K562 (cell line): ENCODE results near the gene KCNAB1. TPM values are rescaled to one million over a fixed set of nuclear protein-coding genes. Genes with fewer than 3 reads are reported as not detected.

ENCODE experiments used
- ATAC-seq: fragments of 200-7000 bp; cut with Tn5 transposase; 3 replicates; pipeline ENCODE4 v1.9.1; 2020; ENCODE audit warnings: moderate library complexity
- BruUV-seq: library from RNA; stranded (reverse); fragments of 400-500 nt; replicated peaks from 2 replicates; lab custom pipeline; 2021; lab: Mats Ljungman, UMichigan
- CTCF ChIA-PET: fragments of 300-600 bp; formaldehyde crosslinking; extraction: SDS; loops from one replicate; lab custom pipeline; 2021; ENCODE audit warnings: low intra/inter-chr PET ratio; lab: Yijun Ruan, JAX
- POLR2A ChIA-PET: fragments of 300-600, 350-650 bp; sonication (Branson Sonifier 250); formaldehyde crosslinking; extraction: SDS; loops from one replicate; lab custom pipeline; 2021; ENCODE audit warnings: antibody characterized with exemption, inconsistent platforms; lab: Yijun Ruan, JAX
- DNase-seq, 4 experiments: peaks; one replicate each; pipeline versions ENCODE4 v3.0.0 to v3.0.0-alpha.2; 2011 to 2018; ENCODE audit warnings: low spot score in 3 of 4, mixed read lengths in 3 of 4; ENCODE audit errors: extremely low read depth in 1 of 4
- FAIRE-seq: peaks from 2 replicates; lab custom pipeline; 2011; peaks lifted over from hg19 to GRCh38; lab: Jason Lieb, UNC
- H2AFZ ChIP-seq: 2 replicates; pipeline ENCODE4 v1.6.0; 2011; ENCODE audit warnings: low read depth, low read length, control low read depth, inconsistent platforms
- H3K27ac ChIP-seq: fragments of 200-600 bp; 3 replicates; pipeline ENCODE4 v1.8.0; 2011; ENCODE audit warnings: low read depth, mild to moderate bottlenecking, control low read depth, inconsistent platforms, low read length, moderate library complexity, mixed read lengths; ENCODE audit errors: extremely low read depth
- H3K27me3 ChIP-seq, 2 experiments: fragments of 300-600 bp in 1 of 2; 2 replicates in 1 of 2; 3 replicates in 1 of 2; pipeline versions ENCODE4 v1.6.0 to v1.8.0; 2011; ENCODE audit warnings: inconsistent platforms in 2 of 2, low read length in 2 of 2, mild to moderate bottlenecking in 1 of 2, mixed read lengths in 1 of 2, moderate library complexity in 1 of 2; ENCODE audit not compliant: control insufficient read depth in 2 of 2, insufficient read depth in 2 of 2
- H3K36me3 ChIP-seq: fragments of 300-600 bp; 3 replicates; pipeline ENCODE4 v1.8.0; 2011; ENCODE audit warnings: mild to moderate bottlenecking, low read length, inconsistent platforms; ENCODE audit not compliant: control insufficient read depth, insufficient read depth
- H3K4me1 ChIP-seq, 2 experiments: fragments of 200-600 bp in 1 of 2; replicated peaks in 1 of 2; 2 replicates in 1 of 2; 3 replicates in 1 of 2; pipeline versions ENCODE4 v1.5.1 to v1.8.0; 2011; ENCODE audit warnings: inconsistent platforms in 2 of 2, low read length in 2 of 2, mild to moderate bottlenecking in 1 of 2, mixed read lengths in 1 of 2, moderate library complexity in 1 of 2; ENCODE audit not compliant: control insufficient read depth in 2 of 2, insufficient read depth in 2 of 2
- H3K4me2 ChIP-seq: 2 replicates; pipeline ENCODE4 v1.6.1; 2011; ENCODE audit warnings: low read length, control low read depth, inconsistent platforms, mixed read lengths; ENCODE audit not compliant: insufficient read depth
- H3K4me3 ChIP-seq: fragments of 200-600 bp; sonication (generic), shearing (Covaris generic); 2 replicates; pipeline ENCODE4 v1.5.1; 2016; ENCODE audit warnings: control low read depth, inconsistent platforms
- H3K79me2 ChIP-seq: fragments of 200-600 bp; 3 replicates; pipeline ENCODE4 v1.8.0; 2011; ENCODE audit warnings: low read length, inconsistent platforms; ENCODE audit not compliant: control insufficient read depth, insufficient read depth
- H3K9ac ChIP-seq, 2 experiments: 2 replicates each; pipeline versions ENCODE4 v1.6.0 to v1.6.1; 2011; ENCODE audit warnings: low read depth in 2 of 2, low read length in 2 of 2, control low read depth in 1 of 2, inconsistent platforms in 1 of 2, mild to moderate bottlenecking in 1 of 2, mixed read lengths in 1 of 2; ENCODE audit not compliant: insufficient read depth in 1 of 2
- H3K9me1 ChIP-seq: one replicate; pipeline ENCODE4 v1.6.0; 2011; ENCODE audit warnings: inconsistent platforms, mild to moderate bottlenecking, low read length, moderate library complexity; ENCODE audit not compliant: control insufficient read depth, insufficient read depth
- H3K9me3 ChIP-seq: replicated peaks from 2 replicates; pipeline ENCODE4 v1.5.1; 2011; ENCODE audit warnings: low read depth, low read length, inconsistent platforms; ENCODE audit not compliant: control insufficient read depth, insufficient read depth
- H4K20me1 ChIP-seq: replicated peaks from 2 replicates; pipeline ENCODE4 v1.6.1; 2011; ENCODE audit warnings: low read length, inconsistent platforms, mixed read lengths; ENCODE audit not compliant: control insufficient read depth, insufficient read depth
- BCOR ChIP-seq: fragments of 450-650 bp; IDR thresholded peaks from 2 replicates; pipeline ENCODE4 v1.6.1; 2016
- HNRNPUL1 ChIP-seq: fragments of 200-400 bp; formaldehyde crosslinking; IDR thresholded peaks from 2 replicates; pipeline ENCODE4 v1.6.1; 2017; ENCODE audit warnings: low read length
- RFX1 ChIP-seq: fragments of 450-650 bp; IDR thresholded peaks from 2 replicates; pipeline ENCODE4 v1.6.1; 2016; ENCODE audit warnings: mild to moderate bottlenecking, moderate library complexity
- RFX7 ChIP-seq: fragments of 250-450 bp; sonication (Bioruptor Pico); IDR thresholded peaks from 2 replicates; pipeline ENCODE4 v1.5.1; 2021; ENCODE audit warnings: mild to moderate bottlenecking
- SOX6 ChIP-seq: fragments of 450-650 bp; IDR thresholded peaks from 2 replicates; pipeline ENCODE4 v1.6.1; 2014; ENCODE audit warnings: mild to moderate bottlenecking
- SP2 ChIP-seq: IDR thresholded peaks from 2 replicates; pipeline ENCODE4 v1.6.1; 2011; ENCODE audit warnings: mild to moderate bottlenecking, low read depth, low read length, moderate library complexity; ENCODE audit not compliant: poor library complexity, severe bottlenecking; ENCODE audit errors: extremely low read depth
- SREBF1 ChIP-seq: fragments of 150-350 bp; IDR thresholded peaks from 2 replicates; pipeline ENCODE4 v1.6.1; 2014; ENCODE audit warnings: antibody characterized with exemption, low read depth, low read length, borderline replicate concordance
- ZNF197 ChIP-seq: fragments of 200-800 bp; sonication (Bioruptor generic); IDR thresholded peaks from 2 replicates; pipeline ENCODE4 v1.6.1; 2016; ENCODE audit warnings: low read depth, missing genetic modification characterization, missing compliant biosample characterization
- WGBS: fragments of 100-300 bp; shearing (Covaris generic); methylation state at CpG from one replicate; pipeline ENCODE4 v1.1.6; 2016; ENCODE audit warnings: low coverage, mixed read lengths; ENCODE audit not compliant: insufficient coverage; ENCODE audit errors: missing lambda C conversion rate; 5-methylcytosine and 5-hydroxymethylcytosine counted together
- in situ Hi-C: fragments of 300-500 bp; cut with MboI; formaldehyde crosslinking; loops from 4 replicates; pipeline ENCODE4 v1.15.0; 2018; ENCODE audit warnings: inconsistent platforms, mixed read lengths
- intact Hi-C: fragments of 100-400 bp; cut with micrococcal nuclease; formaldehyde crosslinking; loops from 2 replicates; pipeline ENCODE4 v1.14.2; 2022
- polyA plus RNA-seq, 8 experiments: library from polyadenylated mRNA; depleted of rRNA in 4 of 8; stranded (reverse) in 5 of 8; unstranded in 3 of 8; fragments of >200 nt; fragmentation: Nextera tagmentation in 2 of 8; fragmentation: Illumina TruSeq in 1 of 8; extraction: Ambion mirVana in 2 of 8; extraction: Trizol in 1 of 8; gene quantifications; 2 replicates each; pipeline versions ENCODE4 v1.2.1 to v1.2.3, GENCODE V29; 2011 to 2014; ENCODE audit warnings: inconsistent platforms in 1 of 8, missing spikeins in 1 of 8
- total RNA-seq, 7 experiments: library from RNA; depleted of rRNA in 6 of 7; stranded (reverse); fragments of >200 nt in 6 of 7; fragmentation: Illumina TruSeq in 2 of 7; extraction: Trizol in 2 of 7; gene quantifications; 2 replicates each; pipeline versions ENCODE4 v1.2.1 to v1.2.3, GENCODE V29; 2011 to 2021; ENCODE audit warnings: low replicate concordance in 1 of 7
- TF ChIP-seq, protein P1 (sequence below): fragments of 200-800 bp; sonication (Bioruptor generic); IDR thresholded peaks from 2 replicates; pipeline ENCODE4 v1.6.1; 2017; ENCODE audit warnings: missing genetic modification characterization, missing compliant biosample characterization
- TF ChIP-seq, protein P2 (sequence below): fragments of 450-650 bp; IDR thresholded peaks from 2 replicates; pipeline ENCODE4 v1.6.1; 2014; ENCODE audit warnings: low read depth, mild to moderate bottlenecking, moderate library complexity, borderline replicate concordance
- TF ChIP-seq, protein P3 (sequence below): fragments of 250-450 bp; sonication (Bioruptor Pico); IDR thresholded peaks from 2 replicates; pipeline ENCODE4 v1.5.0; 2021
- TF ChIP-seq, protein P4 (sequence below): sonication (generic); formaldehyde crosslinking; IDR thresholded peaks from 2 replicates; pipeline ENCODE4 v1.8.0; 2022; ENCODE audit warnings: missing genetic modification reagents, mild to moderate bottlenecking, borderline replicate concordance
- TF ChIP-seq, protein P5 (sequence below): fragments of 250-450 bp; sonication (Bioruptor Pico); IDR thresholded peaks from 2 replicates; pipeline ENCODE4 v1.4.0; 2020; ENCODE audit warnings: mild to moderate bottlenecking
- TF ChIP-seq, protein P6 (sequence below): fragments of 250-450 bp; sonication (Bioruptor Pico); IDR thresholded peaks from 2 replicates; pipeline ENCODE4 v1.8.0; 2022; ENCODE audit warnings: inconsistent platforms

KCNAB1 gene
- total and polyA plus RNA-seq, 9 of the 15 experiments (the other 6 are each of a cell fraction or from before 2014, with no cell fraction given) = 0.14 to 1.2 (median 0.51) TPM

DNA sequence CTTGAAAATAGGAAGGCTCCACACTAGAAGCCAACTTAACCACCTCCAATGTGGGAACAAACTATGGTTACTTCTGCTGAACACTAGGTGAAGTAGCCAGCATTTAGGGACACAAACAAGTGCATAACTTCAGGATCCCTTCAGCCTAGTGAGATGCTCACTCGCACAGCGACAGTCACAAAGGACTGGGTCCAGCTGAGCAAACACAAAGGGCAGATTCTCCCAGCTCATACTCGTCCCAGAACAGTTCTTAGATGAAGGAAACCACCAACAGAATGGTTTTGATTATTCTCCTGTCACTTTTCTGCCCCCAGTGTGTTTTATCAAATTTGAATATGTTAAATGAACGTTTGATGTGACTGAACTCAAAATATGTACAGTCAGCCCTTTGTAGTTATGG is 201.6 kb downstream of the KCNAB1 start:
- H3K4me1 ChIP-seq = no peaks in the 10 kb centered on the region
- POLR2A ChIA-PET = interaction anchor here (0.6 to 1.3 kb wide), 2 partner anchors 9 to 163 kb away, joined by 4 read pairs; no protein-coding TSS in a partner anchor
- no peaks in the 10 kb centered on the region for H3K9me1 ChIP-seq
- H3K36me3 ChIP-seq = no peaks in the 10 kb centered on the region
- ATAC-seq (no peak), DNase-seq (no peak), FAIRE-seq (no peak)
- no peak overlapping the region for H3K27ac ChIP-seq
- 0% methylated on average over 4 of the region's 4 CpGs for WGBS
- H3K4me3 ChIP-seq = no peak overlapping the region
- intact Hi-C loops = no loop called here
- no peak overlapping the region for H3K4me2 ChIP-seq
- H3K27me3 ChIP-seq = no peaks in the 10 kb centered on the region
- BruUV-seq = no TSS peak
- H4K20me1 ChIP-seq = no peaks in the 10 kb centered on the region
- no peak overlapping the region for H3K9ac ChIP-seq
- H2AFZ ChIP-seq = no peak overlapping the region
- CTCF ChIA-PET = no interaction called here
- H3K9me3 ChIP-seq = no peaks in the 10 kb centered on the region
- no peaks in the 10 kb centered on the region for H3K79me2 ChIP-seq
- in situ Hi-C loops = no loop called here
- TF ChIP-seq SREBF1 = no peak
- TF ChIP-seq RFX1 = no peak
- TF ChIP-seq ZNF197 (CRISPR knock-in tag) = no peak
- TF ChIP-seq, protein P1, sequence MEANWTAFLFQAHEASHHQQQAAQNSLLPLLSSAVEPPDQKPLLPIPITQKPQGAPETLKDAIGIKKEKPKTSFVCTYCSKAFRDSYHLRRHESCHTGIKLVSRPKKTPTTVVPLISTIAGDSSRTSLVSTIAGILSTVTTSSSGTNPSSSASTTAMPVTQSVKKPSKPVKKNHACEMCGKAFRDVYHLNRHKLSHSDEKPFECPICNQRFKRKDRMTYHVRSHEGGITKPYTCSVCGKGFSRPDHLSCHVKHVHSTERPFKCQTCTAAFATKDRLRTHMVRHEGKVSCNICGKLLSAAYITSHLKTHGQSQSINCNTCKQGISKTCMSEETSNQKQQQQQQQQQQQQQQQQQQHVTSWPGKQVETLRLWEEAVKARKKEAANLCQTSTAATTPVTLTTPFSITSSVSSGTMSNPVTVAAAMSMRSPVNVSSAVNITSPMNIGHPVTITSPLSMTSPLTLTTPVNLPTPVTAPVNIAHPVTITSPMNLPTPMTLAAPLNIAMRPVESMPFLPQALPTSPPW = no peak
- TF ChIP-seq, protein P2, sequence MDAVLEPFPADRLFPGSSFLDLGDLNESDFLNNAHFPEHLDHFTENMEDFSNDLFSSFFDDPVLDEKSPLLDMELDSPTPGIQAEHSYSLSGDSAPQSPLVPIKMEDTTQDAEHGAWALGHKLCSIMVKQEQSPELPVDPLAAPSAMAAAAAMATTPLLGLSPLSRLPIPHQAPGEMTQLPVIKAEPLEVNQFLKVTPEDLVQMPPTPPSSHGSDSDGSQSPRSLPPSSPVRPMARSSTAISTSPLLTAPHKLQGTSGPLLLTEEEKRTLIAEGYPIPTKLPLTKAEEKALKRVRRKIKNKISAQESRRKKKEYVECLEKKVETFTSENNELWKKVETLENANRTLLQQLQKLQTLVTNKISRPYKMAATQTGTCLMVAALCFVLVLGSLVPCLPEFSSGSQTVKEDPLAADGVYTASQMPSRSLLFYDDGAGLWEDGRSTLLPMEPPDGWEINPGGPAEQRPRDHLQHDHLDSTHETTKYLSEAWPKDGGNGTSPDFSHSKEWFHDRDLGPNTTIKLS = no peak
- TF ChIP-seq SOX6 = no peak
- no peak for TF ChIP-seq RFX7
- TF ChIP-seq HNRNPUL1 = no peak
- TF ChIP-seq, protein P3, sequence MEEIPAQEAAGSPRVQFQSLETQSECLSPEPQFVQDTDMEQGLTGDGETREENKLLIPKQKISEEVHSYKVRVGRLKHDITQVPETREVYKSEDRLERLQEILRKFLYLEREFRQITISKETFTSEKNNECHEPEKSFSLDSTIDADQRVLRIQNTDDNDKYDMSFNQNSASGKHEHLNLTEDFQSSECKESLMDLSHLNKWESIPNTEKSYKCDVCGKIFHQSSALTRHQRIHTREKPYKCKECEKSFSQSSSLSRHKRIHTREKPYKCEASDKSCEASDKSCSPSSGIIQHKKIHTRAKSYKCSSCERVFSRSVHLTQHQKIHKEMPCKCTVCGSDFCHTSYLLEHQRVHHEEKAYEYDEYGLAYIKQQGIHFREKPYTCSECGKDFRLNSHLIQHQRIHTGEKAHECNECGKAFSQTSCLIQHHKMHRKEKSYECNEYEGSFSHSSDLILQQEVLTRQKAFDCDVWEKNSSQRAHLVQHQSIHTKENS (CRISPR knock-in tag) = no peak
- no peak for TF ChIP-seq SP2
- no peak for TF ChIP-seq BCOR
- TF ChIP-seq, protein P4, sequence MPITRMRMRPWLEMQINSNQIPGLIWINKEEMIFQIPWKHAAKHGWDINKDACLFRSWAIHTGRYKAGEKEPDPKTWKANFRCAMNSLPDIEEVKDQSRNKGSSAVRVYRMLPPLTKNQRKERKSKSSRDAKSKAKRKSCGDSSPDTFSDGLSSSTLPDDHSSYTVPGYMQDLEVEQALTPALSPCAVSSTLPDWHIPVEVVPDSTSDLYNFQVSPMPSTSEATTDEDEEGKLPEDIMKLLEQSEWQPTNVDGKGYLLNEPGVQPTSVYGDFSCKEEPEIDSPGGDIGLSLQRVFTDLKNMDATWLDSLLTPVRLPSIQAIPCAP (CRISPR knock-in tag) = no peak
- TF ChIP-seq, protein P5, sequence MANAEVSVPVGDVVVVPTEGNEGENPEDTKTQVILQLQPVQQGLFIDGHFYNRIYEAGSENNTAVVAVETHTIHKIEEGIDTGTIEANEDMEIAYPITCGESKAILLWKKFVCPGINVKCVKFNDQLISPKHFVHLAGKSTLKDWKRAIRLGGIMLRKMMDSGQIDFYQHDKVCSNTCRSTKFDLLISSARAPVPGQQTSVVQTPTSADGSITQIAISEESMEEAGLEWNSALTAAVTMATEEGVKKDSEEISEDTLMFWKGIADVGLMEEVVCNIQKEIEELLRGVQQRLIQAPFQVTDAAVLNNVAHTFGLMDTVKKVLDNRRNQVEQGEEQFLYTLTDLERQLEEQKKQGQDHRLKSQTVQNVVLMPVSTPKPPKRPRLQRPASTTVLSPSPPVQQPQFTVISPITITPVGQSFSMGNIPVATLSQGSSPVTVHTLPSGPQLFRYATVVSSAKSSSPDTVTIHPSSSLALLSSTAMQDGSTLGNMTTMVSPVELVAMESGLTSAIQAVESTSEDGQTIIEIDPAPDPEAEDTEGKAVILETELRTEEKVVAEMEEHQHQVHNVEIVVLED (CRISPR knock-in tag) = no peak
- TF ChIP-seq, protein P6, sequence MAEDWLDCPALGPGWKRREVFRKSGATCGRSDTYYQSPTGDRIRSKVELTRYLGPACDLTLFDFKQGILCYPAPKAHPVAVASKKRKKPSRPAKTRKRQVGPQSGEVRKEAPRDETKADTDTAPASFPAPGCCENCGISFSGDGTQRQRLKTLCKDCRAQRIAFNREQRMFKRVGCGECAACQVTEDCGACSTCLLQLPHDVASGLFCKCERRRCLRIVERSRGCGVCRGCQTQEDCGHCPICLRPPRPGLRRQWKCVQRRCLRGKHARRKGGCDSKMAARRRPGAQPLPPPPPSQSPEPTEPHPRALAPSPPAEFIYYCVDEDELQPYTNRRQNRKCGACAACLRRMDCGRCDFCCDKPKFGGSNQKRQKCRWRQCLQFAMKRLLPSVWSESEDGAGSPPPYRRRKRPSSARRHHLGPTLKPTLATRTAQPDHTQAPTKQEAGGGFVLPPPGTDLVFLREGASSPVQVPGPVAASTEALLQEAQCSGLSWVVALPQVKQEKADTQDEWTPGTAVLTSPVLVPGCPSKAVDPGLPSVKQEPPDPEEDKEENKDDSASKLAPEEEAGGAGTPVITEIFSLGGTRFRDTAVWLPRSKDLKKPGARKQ = no peak
